Panc1 (cell line): Measurements from ENCODE around the gene UST. TPM values are rescaled to one million over a fixed set of nuclear protein-coding genes. Genes with fewer than 3 reads are reported as not detected.

Source experiments
- ATAC-seq: fragments of 200-7000 bp; cut with Tn5 transposase; 2 replicates; pipeline ENCODE4 v1.9.1; 2020; ENCODE audit warnings: mild to moderate bottlenecking, moderate library complexity
- BruUV-seq: library from RNA; stranded (reverse); fragments of 400-500 nt; replicated peaks from 2 replicates; lab custom pipeline; 2021; lab: Mats Ljungman, UMichigan
- CTCF ChIA-PET: fragments of 300-600 bp; sonication (Branson Sonifier 250); formaldehyde crosslinking; loops from one replicate; lab custom pipeline; 2022; ENCODE audit warnings: antibody characterized with exemption; lab: Charles Lee
- POLR2A ChIA-PET: fragments of 300-600 bp; sonication (Branson Sonifier 250); formaldehyde crosslinking; loops from one replicate; lab custom pipeline; 2022; ENCODE audit warnings: antibody characterized with exemption; lab: Charles Lee
- DNase-seq: peaks from one replicate; pipeline ENCODE4 v3.0.0-alpha.2; 2010; ENCODE audit warnings: low read depth, low spot score
- H3K27ac ChIP-seq: 2 replicates; pipeline ENCODE4 v1.5.1; 2011; ENCODE audit warnings: mild to moderate bottlenecking, low read length, inconsistent platforms
- H3K27me3 ChIP-seq: fragments of 200-500 bp; sonication (Bioruptor generic); 2 replicates; pipeline ENCODE4 v1.6.0; 2014; ENCODE audit warnings: low read length, inconsistent platforms; ENCODE audit not compliant: control insufficient read depth, insufficient read depth
- H3K36me3 ChIP-seq: fragments of 200-500 bp; sonication (Bioruptor generic); 2 replicates; pipeline ENCODE4 v1.5.1; 2014; ENCODE audit warnings: inconsistent platforms, mild to moderate bottlenecking, low read length, moderate library complexity; ENCODE audit not compliant: control insufficient read depth, insufficient read depth
- H3K4me1 ChIP-seq: 2 replicates; pipeline ENCODE4 v1.5.1; 2011; ENCODE audit warnings: inconsistent platforms, mild to moderate bottlenecking, low read length, moderate library complexity; ENCODE audit not compliant: control insufficient read depth, insufficient read depth
- H3K4me3 ChIP-seq, 2 experiments: 2 replicates each; pipeline ENCODE4 v1.5.1; 2011 to 2012; ENCODE audit warnings: low read depth in 2 of 2, low read length in 2 of 2, mild to moderate bottlenecking in 2 of 2, inconsistent platforms in 1 of 2, moderate library complexity in 1 of 2
- H3K9me3 ChIP-seq: fragments of 200-500 bp; sonication (Bioruptor generic); 2 replicates; pipeline ENCODE4 v1.5.1; 2014; ENCODE audit warnings: low read depth, mild to moderate bottlenecking, inconsistent platforms, low read length, moderate library complexity; ENCODE audit not compliant: control insufficient read depth, insufficient read depth
- POLR2AphosphoS5 ChIP-seq: IDR thresholded peaks from 2 replicates; pipeline ENCODE4 v1.6.1; 2012; ENCODE audit warnings: mild to moderate bottlenecking, low read depth, low read length, moderate library complexity
- SIN3A ChIP-seq: IDR thresholded peaks from 2 replicates; pipeline ENCODE4 v1.6.1; 2012; ENCODE audit warnings: low read depth, mild to moderate bottlenecking, low read length, moderate library complexity, borderline replicate concordance; ENCODE audit not compliant: insufficient read depth
- TCF7L2 ChIP-seq: IDR thresholded peaks from 2 replicates; pipeline ENCODE4 v1.6.1; 2011; ENCODE audit warnings: mild to moderate bottlenecking, low read depth, low read length, inconsistent platforms
- in situ Hi-C: cut with HindIII; loops from 2 replicates; pipeline ENCODE4 v1.10.0; 2016; ENCODE audit warnings: low sequenced_read_pairs, low pct_unique_long_range_greater_than_20kb
- intact Hi-C: fragments of 100-400 bp; cut with micrococcal nuclease; formaldehyde crosslinking; loops from one replicate; pipeline ENCODE4 v1.10.0; 2022; ENCODE audit not compliant: unreplicated experiment
- total RNA-seq: library from RNA; stranded (reverse); gene quantifications from one replicate; pipeline ENCODE4 v1.2.1, GENCODE V29; 2021; ENCODE audit not compliant: unreplicated experiment
- TF ChIP-seq, protein P1 (sequence below), 2 experiments: IDR thresholded peaks; 2 replicates each; pipeline ENCODE4 v1.6.1; 2011 to 2012; ENCODE audit warnings: low read depth in 2 of 2, control low read depth in 1 of 2, low read length in 1 of 2, mild to moderate bottlenecking in 1 of 2, moderate library complexity in 1 of 2; ENCODE audit not compliant: insufficient read depth in 1 of 2
- TF ChIP-seq, protein P2 (sequence below): fragments of 450-650 bp; IDR thresholded peaks from 2 replicates; pipeline ENCODE4 v1.5.1; 2017; ENCODE audit warnings: mild to moderate bottlenecking

The UST gene
- total RNA-seq, 1 experiment from 2014 or later, result 0.15 TPM

DNA sequence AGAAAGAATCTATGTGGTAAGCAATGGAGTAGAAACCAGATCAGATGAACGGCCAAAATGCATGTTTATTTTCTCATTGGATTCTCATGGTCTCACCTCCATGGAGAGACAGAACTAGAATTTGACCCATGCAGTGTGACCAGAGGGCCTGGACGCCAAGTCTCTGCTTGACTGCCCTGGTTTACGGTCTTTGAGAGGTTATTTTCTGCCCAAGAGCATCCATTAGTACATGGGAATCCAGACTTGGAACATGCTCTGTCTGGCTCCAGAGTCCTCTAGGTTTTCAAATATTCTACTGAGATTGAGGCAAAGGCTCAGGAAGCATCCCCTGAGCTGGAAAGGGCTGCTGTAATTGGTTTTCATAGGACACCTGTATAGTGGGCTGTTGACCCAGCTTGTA lies 45.5 kb upstream of the UST start:
- in situ Hi-C loops, result no loop called here
- Histone ChIP-seq H3K27me3 (no peaks in the 10 kb centered on the region), H3K27ac (no peak overlapping the region), H3K4me1 (0 out of 2 replicates have a peak, but pooled peaks cover 2% of the 10 kb centered on the region), H3K9me3 (no peaks in the 10 kb centered on the region), H3K36me3 (no peaks in the 10 kb centered on the region), H3K4me3 (peak overlapping the region; percentile 32 to 48)
- ChIA-PET POLR2A (no interaction called here), CTCF (no interaction called here)
- ATAC-seq, result peak; percentile 42; the same call in 1 of the 2 replicates
- no peak for DNase-seq
- TF ChIP-seq TCF7L2 (no peak), POLR2AphosphoS5 (no peak), SIN3A (no peak)
- TF ChIP-seq, protein P1, sequence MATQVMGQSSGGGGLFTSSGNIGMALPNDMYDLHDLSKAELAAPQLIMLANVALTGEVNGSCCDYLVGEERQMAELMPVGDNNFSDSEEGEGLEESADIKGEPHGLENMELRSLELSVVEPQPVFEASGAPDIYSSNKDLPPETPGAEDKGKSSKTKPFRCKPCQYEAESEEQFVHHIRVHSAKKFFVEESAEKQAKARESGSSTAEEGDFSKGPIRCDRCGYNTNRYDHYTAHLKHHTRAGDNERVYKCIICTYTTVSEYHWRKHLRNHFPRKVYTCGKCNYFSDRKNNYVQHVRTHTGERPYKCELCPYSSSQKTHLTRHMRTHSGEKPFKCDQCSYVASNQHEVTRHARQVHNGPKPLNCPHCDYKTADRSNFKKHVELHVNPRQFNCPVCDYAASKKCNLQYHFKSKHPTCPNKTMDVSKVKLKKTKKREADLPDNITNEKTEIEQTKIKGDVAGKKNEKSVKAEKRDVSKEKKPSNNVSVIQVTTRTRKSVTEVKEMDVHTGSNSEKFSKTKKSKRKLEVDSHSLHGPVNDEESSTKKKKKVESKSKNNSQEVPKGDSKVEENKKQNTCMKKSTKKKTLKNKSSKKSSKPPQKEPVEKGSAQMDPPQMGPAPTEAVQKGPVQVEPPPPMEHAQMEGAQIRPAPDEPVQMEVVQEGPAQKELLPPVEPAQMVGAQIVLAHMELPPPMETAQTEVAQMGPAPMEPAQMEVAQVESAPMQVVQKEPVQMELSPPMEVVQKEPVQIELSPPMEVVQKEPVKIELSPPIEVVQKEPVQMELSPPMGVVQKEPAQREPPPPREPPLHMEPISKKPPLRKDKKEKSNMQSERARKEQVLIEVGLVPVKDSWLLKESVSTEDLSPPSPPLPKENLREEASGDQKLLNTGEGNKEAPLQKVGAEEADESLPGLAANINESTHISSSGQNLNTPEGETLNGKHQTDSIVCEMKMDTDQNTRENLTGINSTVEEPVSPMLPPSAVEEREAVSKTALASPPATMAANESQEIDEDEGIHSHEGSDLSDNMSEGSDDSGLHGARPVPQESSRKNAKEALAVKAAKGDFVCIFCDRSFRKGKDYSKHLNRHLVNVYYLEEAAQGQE (IDR thresholded peaks at IDR 0.05; ENCODE audit: insufficient read depth in 1 of 2, low read depth in 2 of 2, low read length in 1 of 2), result no peak
- TF ChIP-seq, protein P2, sequence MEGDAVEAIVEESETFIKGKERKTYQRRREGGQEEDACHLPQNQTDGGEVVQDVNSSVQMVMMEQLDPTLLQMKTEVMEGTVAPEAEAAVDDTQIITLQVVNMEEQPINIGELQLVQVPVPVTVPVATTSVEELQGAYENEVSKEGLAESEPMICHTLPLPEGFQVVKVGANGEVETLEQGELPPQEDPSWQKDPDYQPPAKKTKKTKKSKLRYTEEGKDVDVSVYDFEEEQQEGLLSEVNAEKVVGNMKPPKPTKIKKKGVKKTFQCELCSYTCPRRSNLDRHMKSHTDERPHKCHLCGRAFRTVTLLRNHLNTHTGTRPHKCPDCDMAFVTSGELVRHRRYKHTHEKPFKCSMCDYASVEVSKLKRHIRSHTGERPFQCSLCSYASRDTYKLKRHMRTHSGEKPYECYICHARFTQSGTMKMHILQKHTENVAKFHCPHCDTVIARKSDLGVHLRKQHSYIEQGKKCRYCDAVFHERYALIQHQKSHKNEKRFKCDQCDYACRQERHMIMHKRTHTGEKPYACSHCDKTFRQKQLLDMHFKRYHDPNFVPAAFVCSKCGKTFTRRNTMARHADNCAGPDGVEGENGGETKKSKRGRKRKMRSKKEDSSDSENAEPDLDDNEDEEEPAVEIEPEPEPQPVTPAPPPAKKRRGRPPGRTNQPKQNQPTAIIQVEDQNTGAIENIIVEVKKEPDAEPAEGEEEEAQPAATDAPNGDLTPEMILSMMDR, result no peak
- BruUV-seq, result no TSS peak
- intact Hi-C loops, result no loop called here

DNA sequence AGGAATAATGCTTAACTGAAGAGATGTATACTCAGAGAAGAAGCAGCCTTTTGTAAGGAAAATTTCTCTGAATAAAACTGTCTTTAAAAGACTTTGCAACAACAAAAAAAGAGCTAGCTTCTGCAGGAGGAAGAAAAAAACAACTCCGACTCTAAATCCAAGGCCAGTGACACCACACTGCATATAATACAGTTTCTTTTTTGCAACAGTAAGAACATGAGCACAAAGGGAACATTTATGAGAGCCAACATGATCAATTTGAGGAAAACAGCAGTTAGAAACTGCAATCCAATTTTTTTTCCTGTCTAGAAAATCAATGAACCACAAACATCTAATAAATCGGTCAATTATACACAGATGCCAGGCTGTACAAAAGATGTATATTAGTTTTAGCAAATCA lies 42.9 kb upstream of the UST start:
- in situ Hi-C loops, result no loop called here
- no TSS peak for BruUV-seq
- DNase-seq (no peak), ATAC-seq (no peak)
- no peaks in the 10 kb centered on the region for H3K9me3 ChIP-seq
- no peak for TF ChIP-seq TCF7L2
- TF ChIP-seq SIN3A, result no peak
- TF ChIP-seq, protein P2, result no peak
- TF ChIP-seq POLR2AphosphoS5, result no peak
- TF ChIP-seq, protein P1 (IDR thresholded peaks at IDR 0.05; ENCODE audit: insufficient read depth in 1 of 2, low read depth in 2 of 2, low read length in 1 of 2), result no peak
- 0 out of 2 replicates have a peak, but pooled peaks cover 2% of the 10 kb centered on the region for H3K4me1 ChIP-seq
- no peaks in the 10 kb centered on the region for H3K36me3 ChIP-seq
- H3K27me3 ChIP-seq, result no peaks in the 10 kb centered on the region
- no peak overlapping the region for H3K4me3 ChIP-seq
- H3K27ac ChIP-seq, result no peak overlapping the region
- ChIA-PET POLR2A (no interaction called here), CTCF (interaction anchor here (0.6 kb wide), 1 partner anchor 140 kb away, joined by 3 read pairs; no protein-coding TSS in a partner anchor)
- intact Hi-C loops, result no loop called here
